Activated CD8-positive, alpha-beta memory T cell treated with anti-CD3 and anti-CD28 coated beads, Interleukin-2, amount 10 ng/mL, durations not matched to agents 7 days and 5 days (primary cell): Measurements from ENCODE around the gene APOBR. TPM values are rescaled to one million over a fixed set of nuclear protein-coding genes. Genes with fewer than 3 reads are reported as not detected.
"Not testable (repeated sequence)": the region's sequence is repeated elsewhere in the genome, so short reads cannot be mapped to it uniquely, and the experiment has no call there.

ENCODE experiments used
- ATAC-seq: fragments of 150-1000 bp; cut with Tn5 transposase; one replicate; pipeline ENCODE4 v1.10.0; 2021; ENCODE audit warnings: moderate library complexity
- CTCF ChIA-PET: fragments of 350-600 bp; sonication (Branson Sonifier 250); formaldehyde crosslinking; loops from one replicate; lab custom pipeline; 2021; ENCODE audit warnings: antibody characterized with exemption; lab: Charles Lee
- DNase-seq: peaks from one replicate; pipeline ENCODE4 v3.0.0-alpha.2; 2020
- H3K27ac Mint-ChIP-seq: one replicate; pipeline ENCODE4 v1.8.0; 2021; ENCODE audit warnings: mild to moderate bottlenecking, mixed read lengths
- H3K27me3 Mint-ChIP-seq: one replicate; pipeline ENCODE4 v1.8.0; 2021; ENCODE audit warnings: mixed read lengths
- H3K36me3 Mint-ChIP-seq: one replicate; pipeline ENCODE4 v1.8.0; 2021; ENCODE audit warnings: mild to moderate bottlenecking, mixed read lengths
- H3K4me1 Mint-ChIP-seq: one replicate; pipeline ENCODE4 v1.8.0; 2021; ENCODE audit warnings: mixed read lengths
- H3K4me3 Mint-ChIP-seq: one replicate; pipeline ENCODE4 v1.8.0; 2021; ENCODE audit warnings: mild to moderate bottlenecking, moderate library complexity, mixed read lengths
- H3K9me3 Mint-ChIP-seq: one replicate; pipeline ENCODE4 v1.8.0; 2022; ENCODE audit warnings: low read depth, mixed read lengths
- total RNA-seq, 2 experiments: library from RNA; stranded (reverse); gene quantifications; one replicate each; pipeline ENCODE4 v1.2.3, GENCODE V29; 2021

Gene APOBR
- total RNA-seq, 2 experiments from 2014 or later: 25.5 to 28.0 TPM

- ATAC-seq: no peak
- peak overlapping the region; percentile 95 for H3K4me3 Mint-ChIP-seq
- H3K9me3 Mint-ChIP-seq: no peaks in the 10 kb centered on the region
- peaks cover 24% of the 10 kb centered on the region for H3K36me3 Mint-ChIP-seq
- peaks cover 68% of the 10 kb centered on the region for H3K4me1 Mint-ChIP-seq
- CTCF ChIA-PET: interaction anchor here (1.1 to 1.5 kb wide), 2 partner anchors 9 to 23 kb away, joined by 3 read pairs; no protein-coding TSS in a partner anchor
- H3K27me3 Mint-ChIP-seq: no peaks in the 10 kb centered on the region
- H3K27ac Mint-ChIP-seq: peak overlapping the region; percentile 100
- DNase-seq: no peak
These were observed 1.9 kb upstream of the APOBR start for GRCh38 chr16:28492511-28492910.

GRCh38 chr16:28495098-28495793 is 803 bp downstream of the APOBR start:
- no peaks in the 10 kb centered on the region for H3K9me3 Mint-ChIP-seq

DNA sequence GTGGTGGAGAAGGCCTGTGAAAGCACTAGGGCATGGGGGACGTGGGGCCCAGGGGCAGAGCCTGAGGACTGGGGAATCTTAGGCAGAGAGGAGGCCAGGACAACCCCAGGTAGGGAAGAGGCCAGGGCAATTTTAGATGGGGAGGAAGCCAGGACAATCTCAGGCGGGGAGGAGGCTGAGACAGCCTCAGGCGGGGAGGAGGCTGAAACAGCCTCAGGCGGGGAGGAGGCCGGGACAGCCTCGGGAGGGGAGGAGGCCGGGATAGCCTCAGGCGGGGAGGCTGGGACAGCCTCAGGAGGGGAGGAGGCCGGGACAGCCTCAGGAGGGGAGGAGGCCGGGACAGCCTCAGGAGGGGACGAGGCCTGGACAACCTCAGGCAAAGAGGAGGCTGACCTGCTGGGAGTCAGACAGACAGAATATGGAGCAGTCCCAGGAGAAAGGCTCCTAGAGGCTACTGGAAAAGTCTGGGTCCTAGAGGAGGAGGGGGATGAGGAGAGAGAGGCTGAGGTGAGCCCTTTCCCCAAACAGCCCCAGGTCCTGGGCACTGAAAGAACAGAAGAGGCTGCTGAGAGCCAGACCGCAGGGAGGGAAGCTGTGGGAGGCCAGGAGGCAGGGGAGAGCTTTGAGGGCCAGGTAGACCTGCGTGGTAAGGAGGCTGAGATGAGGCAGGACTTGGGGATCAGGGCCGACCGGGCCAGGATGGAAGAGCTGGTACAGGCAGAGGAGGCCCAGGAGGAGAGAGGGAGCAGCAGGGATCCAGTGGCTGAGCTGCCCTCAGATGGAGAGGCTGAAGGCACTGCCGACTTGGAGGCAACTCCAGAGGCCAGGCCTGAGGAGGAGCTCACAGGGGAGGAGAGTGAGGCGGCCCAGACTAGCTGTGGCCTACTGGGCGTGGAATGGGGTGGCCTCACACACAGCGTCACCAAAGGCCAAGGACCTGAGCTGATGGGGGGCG is 1.6 kb downstream of the APOBR start:
- Mint-ChIP-seq H3K27ac (peak overlapping the region; percentile 100), H3K4me1 (peaks cover 60% of the 10 kb centered on the region)
- CTCF ChIA-PET: interaction anchor here (1.0 kb wide), 1 partner anchor 54 kb away, joined by 3 read pairs; no protein-coding TSS in a partner anchor

More at GRCh38 chr16:28495098-28495793, 803 bp downstream of the APOBR start:
- Mint-ChIP-seq H3K4me3 (peak overlapping the region; percentile 95), H3K4me1 (peaks cover 60% of the 10 kb centered on the region), H3K27ac (peak overlapping the region; percentile 100), H3K36me3 (peaks cover 14% of the 10 kb centered on the region), H3K27me3 (no peaks in the 10 kb centered on the region)
- CTCF ChIA-PET: interaction anchor here (1.0 to 1.4 kb wide), 2 partner anchors 53 to 55 kb away, joined by 3 to 4 read pairs; no protein-coding TSS in a partner anchor
- ATAC-seq (no peak), DNase-seq (no peak)

DNA sequence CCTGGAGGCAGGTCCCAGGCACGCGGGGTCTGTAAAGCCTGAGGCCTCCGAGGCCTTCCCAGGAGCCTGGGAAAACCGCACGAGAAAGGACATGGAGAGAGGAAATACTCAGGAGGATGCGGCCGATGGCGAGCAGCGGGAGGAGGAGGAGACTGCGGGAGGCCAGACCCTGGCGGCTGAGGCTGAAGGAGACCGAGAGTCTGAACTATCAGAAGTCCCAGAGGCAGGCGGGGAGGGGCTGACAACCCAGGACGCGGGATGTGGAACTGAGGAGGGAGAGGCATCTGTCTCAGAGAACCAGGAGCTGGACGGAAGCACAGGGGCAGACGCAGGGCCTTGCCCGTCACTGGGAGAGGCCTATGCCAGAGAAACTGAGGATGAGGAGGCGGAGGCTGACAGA is 2.4 kb downstream of the APOBR start:
- no peak for ATAC-seq
- peaks cover 9% of the 10 kb centered on the region for H3K36me3 Mint-ChIP-seq
- H3K27me3 Mint-ChIP-seq: no peaks in the 10 kb centered on the region
- H3K27ac Mint-ChIP-seq: peak overlapping the region; percentile 100
- H3K9me3 Mint-ChIP-seq: no peaks in the 10 kb centered on the region
- no peak for DNase-seq
- H3K4me3 Mint-ChIP-seq: no peak overlapping the region
- CTCF ChIA-PET: no interaction called here
- H3K4me1 Mint-ChIP-seq: peaks cover 56% of the 10 kb centered on the region

More for the DNA sequence above, 1.6 kb downstream of the APOBR start:
- Mint-ChIP-seq H3K9me3 (no peaks in the 10 kb centered on the region), H3K36me3 (peaks cover 13% of the 10 kb centered on the region), H3K4me3 (peak overlapping the region; percentile 95), H3K27me3 (no peaks in the 10 kb centered on the region)
- no peak for ATAC-seq
- DNase-seq: no peak

DNA sequence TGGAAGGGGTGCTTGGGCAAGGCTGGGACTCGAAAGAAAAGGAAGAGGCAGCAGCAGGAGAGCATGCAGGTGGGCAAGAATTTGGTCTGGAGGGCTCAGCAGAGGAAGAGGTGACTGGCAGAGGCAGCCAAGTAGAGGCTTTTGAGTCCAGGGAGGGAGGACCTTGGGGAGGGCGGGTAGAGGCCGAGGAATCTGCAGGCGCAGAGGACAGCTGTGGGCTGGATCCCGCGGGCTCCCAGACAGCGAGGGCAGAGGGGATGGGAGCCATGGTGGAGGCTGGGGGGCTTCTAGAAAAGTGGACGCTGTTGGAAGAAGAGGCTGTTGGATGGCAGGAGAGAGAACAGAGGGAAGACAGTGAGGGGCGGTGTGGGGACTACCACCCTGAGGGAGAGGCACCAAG is 2.9 kb downstream of the APOBR start:
- Mint-ChIP-seq H3K27me3 (no peaks in the 10 kb centered on the region), H3K9me3 (no peaks in the 10 kb centered on the region), H3K27ac (peak overlapping the region; percentile 38), H3K4me3 (no peak overlapping the region), H3K36me3 (peaks cover 8% of the 10 kb centered on the region), H3K4me1 (peaks cover 52% of the 10 kb centered on the region)
- ATAC-seq (no peak), DNase-seq (no peak)
- CTCF ChIA-PET: no interaction called here

GRCh38 chr16:28497861-28498599 is 3.6 kb downstream of the APOBR start:
- peaks cover 8% of the 10 kb centered on the region for H3K36me3 Mint-ChIP-seq
- H3K27me3 Mint-ChIP-seq: no peaks in the 10 kb centered on the region
- no peak overlapping the region for H3K27ac Mint-ChIP-seq
- no peak for ATAC-seq
- H3K4me3 Mint-ChIP-seq: no peak overlapping the region
- H3K4me1 Mint-ChIP-seq: peaks cover 49% of the 10 kb centered on the region
- DNase-seq: no peak
- no peaks in the 10 kb centered on the region for H3K9me3 Mint-ChIP-seq
- CTCF ChIA-PET: interaction anchor here (0.8 kb wide), 1 partner anchor 15 kb away, joined by 3 read pairs; no protein-coding TSS in a partner anchor

GRCh38 chr16:28498666-28499381 is 4.4 kb downstream of the APOBR start:
- Mint-ChIP-seq H3K9me3 (no peaks in the 10 kb centered on the region), H3K4me1 (peaks cover 41% of the 10 kb centered on the region), H3K4me3 (no peak overlapping the region), H3K36me3 (peaks cover 8% of the 10 kb centered on the region), H3K27me3 (no peaks in the 10 kb centered on the region), H3K27ac (no peak overlapping the region)
- DNase-seq (no peak), ATAC-seq (no peak)
- CTCF ChIA-PET: interaction anchor here (0.8 kb wide), 1 partner anchor 16 kb away, joined by 3 read pairs; no protein-coding TSS in a partner anchor

DNA sequence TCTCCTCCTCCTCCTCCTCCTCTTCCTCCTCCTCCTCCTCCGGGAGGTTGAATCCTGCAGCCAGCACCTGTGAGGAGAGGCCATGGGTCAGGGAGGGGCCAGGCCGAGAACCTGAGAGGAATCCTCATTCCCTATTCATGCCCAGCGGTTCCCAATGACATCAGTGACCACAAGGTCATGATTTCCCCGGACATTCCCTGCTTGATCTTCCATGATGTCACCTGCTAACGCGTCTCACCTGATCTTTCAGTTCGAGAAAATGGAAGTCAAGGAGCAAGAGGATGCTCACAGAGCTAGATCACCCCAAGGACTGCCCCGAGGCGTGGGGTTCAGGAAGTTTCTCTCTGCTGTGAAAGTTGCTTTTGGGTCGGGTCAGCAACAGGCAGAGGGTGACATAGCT is 5.4 kb downstream of the APOBR start:
- DNase-seq (no peak), ATAC-seq (no peak)
- Mint-ChIP-seq H3K9me3 (no peaks in the 10 kb centered on the region), H3K27me3 (no peaks in the 10 kb centered on the region), H3K4me1 (peaks cover 32% of the 10 kb centered on the region), H3K36me3 (peaks cover 7% of the 10 kb centered on the region), H3K27ac (no peak overlapping the region), H3K4me3 (no peak overlapping the region)
- CTCF ChIA-PET: no interaction called here

DNA sequence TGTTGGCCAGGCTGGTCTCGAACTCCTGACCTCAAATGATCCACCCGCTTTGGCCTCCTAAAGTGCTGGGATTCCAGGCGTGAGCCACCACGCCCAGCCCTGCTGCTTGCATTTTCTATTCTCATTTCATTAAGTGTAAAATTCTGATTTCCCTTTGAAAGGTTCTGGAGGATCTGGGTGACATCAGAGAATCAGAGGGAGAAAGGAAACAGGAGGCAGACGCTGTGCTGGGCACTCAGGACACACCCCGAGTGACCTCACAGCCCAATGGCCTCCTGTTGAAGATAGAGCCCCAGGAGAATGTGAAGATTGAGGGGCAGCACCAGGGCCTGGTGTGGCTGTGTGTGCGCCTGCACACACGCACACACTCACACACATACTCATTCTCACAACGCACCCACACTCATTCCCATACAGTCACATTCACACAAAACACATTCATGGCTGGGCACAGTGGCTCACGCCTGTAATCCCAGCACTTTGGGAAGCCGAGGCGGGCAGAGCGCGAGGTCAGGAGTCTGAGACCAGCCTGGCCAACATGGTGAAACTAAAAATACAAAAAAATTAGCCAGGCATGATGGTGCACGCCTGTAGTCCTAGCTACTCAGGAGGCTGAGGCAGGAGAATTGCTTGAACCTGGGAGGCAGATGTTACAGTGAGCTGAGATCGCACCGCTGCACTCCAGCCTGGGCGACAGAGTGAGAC is 6.2 kb downstream of the APOBR start:
- H3K9me3 Mint-ChIP-seq, H3K4me3 Mint-ChIP-seq, DNase-seq, ATAC-seq, H3K27me3 Mint-ChIP-seq, H3K27ac Mint-ChIP-seq, H3K36me3 Mint-ChIP-seq, CTCF ChIA-PET: not testable (repeated sequence)
- peaks cover 24% of the 10 kb centered on the region for H3K4me1 Mint-ChIP-seq

DNA sequence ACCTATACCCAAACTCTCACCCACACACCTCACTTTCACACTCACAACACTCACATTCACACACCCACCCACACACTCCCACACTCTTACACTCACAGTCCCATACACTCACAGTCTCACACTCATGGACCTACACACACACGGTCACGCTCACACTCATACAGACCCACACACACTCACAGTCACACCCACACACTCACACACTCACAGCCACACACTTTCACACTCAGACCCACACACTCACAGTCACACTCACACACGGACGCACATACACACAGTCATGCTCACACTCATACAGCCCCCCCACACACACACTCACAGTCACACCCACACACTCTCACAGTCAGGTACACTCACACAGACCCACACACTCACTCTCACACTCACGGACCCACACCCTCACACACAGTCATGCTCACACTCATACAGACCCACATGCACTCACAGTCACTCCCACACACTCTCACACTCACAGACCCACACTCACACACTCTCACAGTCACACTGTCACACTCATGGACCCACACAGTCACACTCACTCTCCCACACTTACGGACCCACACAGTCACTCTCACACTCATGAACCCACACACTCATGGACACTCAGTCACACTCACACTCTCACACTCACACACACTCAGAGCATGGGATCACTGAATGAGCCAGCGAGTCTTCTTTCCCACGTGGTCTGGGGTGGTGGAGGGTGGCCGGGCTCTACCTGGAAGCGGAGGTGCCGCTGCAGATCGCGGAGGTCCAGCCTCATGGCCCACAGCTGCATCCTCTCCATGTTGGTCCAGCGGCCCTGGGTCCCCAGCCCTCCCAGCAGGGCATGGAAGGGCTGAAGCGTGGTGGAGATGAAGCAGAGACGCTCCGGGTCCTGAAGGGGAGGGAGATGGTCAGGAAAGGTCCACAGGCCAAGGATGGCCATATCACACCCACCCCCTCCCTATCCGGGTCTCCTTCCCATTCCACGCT is 7.1 kb downstream of the APOBR start:
- peaks cover 4% of the 10 kb centered on the region for H3K27me3 Mint-ChIP-seq
- H3K36me3 Mint-ChIP-seq: peaks cover 6% of the 10 kb centered on the region
- H3K27ac Mint-ChIP-seq: no peak overlapping the region
- peaks cover 15% of the 10 kb centered on the region for H3K4me1 Mint-ChIP-seq
- no peak overlapping the region for H3K4me3 Mint-ChIP-seq
- CTCF ChIA-PET: interaction anchor here (0.6 to 1.7 kb wide), 2 partner anchors 8 to 493 kb away, joined by 3 to 4 read pairs; partner anchors contain the start of gene APOBR
- no peak for ATAC-seq
- no peaks in the 10 kb centered on the region for H3K9me3 Mint-ChIP-seq
- no peak for DNase-seq

DNA sequence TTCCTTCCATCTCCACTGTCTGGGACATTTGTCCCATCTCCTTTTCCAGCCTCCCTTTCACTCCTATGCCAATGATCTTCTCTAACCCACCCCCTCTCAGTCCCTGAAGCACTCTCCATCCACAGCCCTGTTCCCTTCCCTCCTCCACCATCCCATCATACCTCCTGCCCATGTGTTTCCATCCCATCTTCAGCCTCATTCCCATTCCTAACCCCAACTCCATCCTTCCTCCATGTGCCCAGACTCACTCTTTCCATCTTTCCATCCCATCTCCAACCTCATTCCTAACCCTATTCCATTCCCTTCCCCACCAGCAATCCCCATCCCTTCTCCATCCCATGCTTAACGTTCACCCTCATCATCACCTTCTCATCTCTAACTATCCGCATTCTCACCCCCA is 7.8 kb downstream of the APOBR start:
- Mint-ChIP-seq H3K27me3 (peaks cover 4% of the 10 kb centered on the region), H3K27ac (no peak overlapping the region), H3K4me3 (no peak overlapping the region), H3K36me3 (peaks cover 4% of the 10 kb centered on the region), H3K9me3 (no peaks in the 10 kb centered on the region), H3K4me1 (peaks cover 14% of the 10 kb centered on the region)
- DNase-seq: no peak
- CTCF ChIA-PET: interaction anchor here (0.6 to 1.7 kb wide), 2 partner anchors 8 to 492 kb away, joined by 3 to 4 read pairs; partner anchors contain the start of gene APOBR
- no peak for ATAC-seq
